ENCODE measurements around the gene BLACAT1. TPM values are rescaled to one million over a fixed set of nuclear protein-coding genes. Genes with fewer than 3 reads are reported as not detected.
A peak's percentile ranks its signal among the peaks of the same experiment; 100 is the strongest.

The BLACAT1 gene
- total RNA-seq, 2 donors from 2014 or later: 1.0 TPM; not detected in 1

GRCh38 chr1:205443585-205444299 lies 12.1 kb downstream of the BLACAT1 start:
- H3K27me3 ChIP-seq: no peaks in the 10 kb centered on the region
- no peak overlapping the region for H3K27ac ChIP-seq
- no peak for DNase-seq
- H3K4me1 ChIP-seq: peaks cover 48% of the 10 kb centered on the region
- intact Hi-C loops (cut with DNase I): no loop called here
- H3K4me3 ChIP-seq: no peak overlapping the region
- 53 to 54% methylated on average over 7 of the region's 7 CpGs for WGBS, 2 donors
- no peaks in the 10 kb centered on the region for H3K36me3 ChIP-seq (replicated peaks in 1 of 2; ENCODE audit: insufficient read depth in 1 of 2, low read depth in 2 of 2)
- no peak for TF ChIP-seq POLR2A (IDR thresholded peaks at IDR 0.05)
- TF ChIP-seq CTCF (IDR thresholded peaks at IDR 0.05): no peak
- H3K9me3 ChIP-seq: no peaks in the 10 kb centered on the region
- no peak for ATAC-seq

GRCh38 chr1:205442051-205442725 lies 13.7 kb downstream of the BLACAT1 start:
- 66 to 68% methylated on average over 11 to 12 of the region's 12 CpGs for WGBS, 2 donors
- Histone ChIP-seq H3K4me1 (peaks cover 47% of the 10 kb centered on the region), H3K4me3 (no peak overlapping the region), H3K27ac (peak overlapping the region; percentile 27 to 85 (median 82)), H3K9me3 (no peaks in the 10 kb centered on the region), H3K36me3 (replicated peaks in 1 of 2; ENCODE audit: insufficient read depth in 1 of 2, low read depth in 2 of 2) (no peaks in the 10 kb centered on the region), H3K27me3 (no peaks in the 10 kb centered on the region)
- DNase-seq (peak in 3 of 4 donors; percentile 34 to 53 (median 36)), ATAC-seq (peak; percentile 8)
- intact Hi-C loops (cut with DNase I): no loop called here
- no peak for TF ChIP-seq CTCF (IDR thresholded peaks at IDR 0.05)

GRCh38 chr1:205441716-205442050 lies 14.2 kb downstream of the BLACAT1 start:
- Histone ChIP-seq H3K9me3 (no peaks in the 10 kb centered on the region), H3K27ac (peak overlapping the region; percentile 61 to 85 (median 82)), H3K36me3 (replicated peaks in 1 of 2; ENCODE audit: insufficient read depth in 1 of 2, low read depth in 2 of 2) (no peaks in the 10 kb centered on the region), H3K4me1 (peaks cover 47% of the 10 kb centered on the region), H3K27me3 (no peaks in the 10 kb centered on the region), H3K4me3 (no peak overlapping the region)
- ATAC-seq (no peak), DNase-seq (no peak)
- TF ChIP-seq CTCF (IDR thresholded peaks at IDR 0.05) (no peak), POLR2A (IDR thresholded peaks at IDR 0.05) (no peak)
- WGBS, 2 donors: 89 to 94% methylated on average over 2 to 3 of the region's 3 CpGs
- intact Hi-C loops (cut with DNase I): no loop called here

- H3K4me1 ChIP-seq: peaks cover 47% of the 10 kb centered on the region
- H3K36me3 ChIP-seq (replicated peaks in 1 of 2; ENCODE audit: insufficient read depth in 1 of 2, low read depth in 2 of 2): no peaks in the 10 kb centered on the region
- no peak overlapping the region for H3K4me3 ChIP-seq
- TF ChIP-seq CTCF (IDR thresholded peaks at IDR 0.05) (peak in 1 of 7 experiments; percentile 0), POLR2A (IDR thresholded peaks at IDR 0.05) (peak in 1 of 3 donors; percentile 38)
- no peaks in the 10 kb centered on the region for H3K9me3 ChIP-seq
- no peaks in the 10 kb centered on the region for H3K27me3 ChIP-seq
- peak overlapping the region; percentile 61 to 85 (median 82) for H3K27ac ChIP-seq
- no peak for DNase-seq
- WGBS, 2 donors: 62 to 70% methylated on average over 6 of the region's 6 CpGs
- intact Hi-C loops (cut with DNase I): no loop called here
- no peak for ATAC-seq
Measured at GRCh38 chr1:205441318-205441633, 14.6 kb downstream of the BLACAT1 start.

Measured in body of pancreas (tissue), 4 donors.